HG02981 (cell line): ENCODE data around the gene CCDC97.
"Not testable (repeated sequence)": the region's sequence is repeated elsewhere in the genome, so short reads cannot be mapped to it uniquely, and the experiment has no call there.

Experiments used
- ATAC-seq: cut with Tn5 transposase; IDR thresholded peaks from one replicate; pipeline ENCODE4 v1.9.1; 2021; ENCODE audit warnings: mild to moderate bottlenecking, moderate library complexity; ENCODE audit not compliant: unreplicated experiment

CCDC97 gene

DNA sequence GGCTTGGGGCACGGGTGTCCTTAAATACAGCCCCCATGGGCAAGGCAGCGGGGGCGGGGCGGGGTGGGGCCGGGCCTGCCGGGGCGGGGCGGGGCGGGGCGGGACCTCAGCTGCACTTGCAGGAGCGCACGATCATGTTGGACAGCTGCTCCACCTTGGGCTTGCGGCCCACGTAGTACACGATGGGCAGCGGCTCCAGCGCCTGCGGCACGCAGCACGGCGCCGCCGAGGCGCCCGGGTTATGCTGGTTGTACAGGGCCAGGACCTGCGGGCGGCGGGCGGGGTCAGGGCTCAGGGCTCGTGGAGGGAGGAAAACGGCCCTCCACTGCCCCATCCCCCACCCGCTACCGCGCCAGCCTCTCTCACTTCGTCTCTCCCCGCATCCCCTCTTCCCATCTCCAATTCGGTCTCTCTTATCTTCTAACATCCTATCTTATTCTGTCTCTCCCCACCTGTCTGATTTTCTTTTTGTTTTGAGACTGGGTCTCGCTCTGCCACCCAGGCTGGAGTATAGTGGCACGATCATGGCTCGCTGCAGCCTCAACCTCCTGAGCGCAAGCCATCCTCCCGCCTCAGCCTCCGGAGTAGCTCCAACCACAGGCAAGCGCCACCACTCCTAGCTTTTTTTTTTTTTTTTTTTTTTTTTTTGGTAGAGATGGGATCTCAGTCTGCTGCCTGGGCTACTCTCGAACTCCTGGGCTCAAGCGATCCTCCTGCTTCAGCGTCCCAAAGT lies 21.1 kb downstream of the CCDC97 start:
- ATAC-seq: no peak

DNA sequence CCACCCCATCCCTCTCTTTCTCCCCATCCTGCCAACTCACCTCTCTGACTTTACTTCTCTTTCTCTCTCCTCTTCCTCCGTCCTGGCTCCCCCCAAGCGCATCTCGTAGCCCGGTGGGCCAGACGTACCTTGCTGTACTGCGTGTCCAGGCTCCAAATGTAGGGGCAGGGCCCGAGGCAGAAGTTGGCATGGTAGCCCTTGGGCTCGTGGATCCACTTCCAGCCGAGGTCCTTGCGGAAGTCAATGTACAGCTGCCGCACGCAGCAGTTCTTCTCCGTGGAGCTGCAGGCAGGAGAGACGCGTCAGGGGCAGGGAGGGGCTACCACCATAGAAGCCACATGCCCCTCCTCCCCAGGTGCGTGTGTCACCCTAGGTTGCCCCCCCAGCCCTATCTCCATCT lies 22.0 kb downstream of the CCDC97 start:
- no peak for ATAC-seq

DNA sequence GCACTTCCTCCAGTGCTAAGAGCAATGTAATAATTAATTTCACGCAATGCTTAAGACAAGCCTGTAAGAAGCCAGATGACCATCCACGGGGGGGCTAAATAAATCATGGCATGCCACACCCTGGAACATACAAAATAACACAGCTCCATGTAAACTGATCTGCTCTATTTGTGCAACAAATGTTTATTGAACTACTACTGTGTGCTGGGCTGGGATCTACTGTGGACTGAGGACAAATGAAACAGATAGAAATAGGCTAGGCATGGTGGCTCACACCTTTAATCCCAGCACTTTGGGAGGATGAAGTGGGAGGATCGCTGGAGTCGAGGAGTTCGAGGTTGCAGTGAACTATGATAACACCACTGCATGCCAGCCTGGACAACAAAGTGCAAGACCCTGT lies 22.5 kb downstream of the CCDC97 start:
- ATAC-seq: no peak

DNA sequence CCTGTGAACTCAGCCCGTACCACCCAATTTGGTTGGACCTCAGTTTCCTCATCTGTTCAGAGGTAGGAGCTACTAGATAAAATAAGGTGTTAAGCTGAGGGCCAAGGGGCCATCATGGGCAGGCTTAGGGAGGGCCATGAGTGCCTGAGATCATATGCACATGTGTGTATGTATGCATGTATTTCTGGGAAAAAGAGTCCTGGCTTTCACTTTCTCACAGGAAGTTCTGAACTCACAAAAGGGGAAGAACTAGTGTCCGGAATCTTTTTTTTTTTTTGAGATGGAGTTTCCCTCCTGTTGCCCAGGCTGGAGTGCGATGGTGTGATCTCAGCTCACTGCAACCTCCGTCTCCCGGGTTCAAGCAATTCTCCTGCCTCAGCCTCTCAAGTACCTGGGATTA lies 24.8 kb downstream of the CCDC97 start:
- ATAC-seq: no peak

- no peak for ATAC-seq
These were observed 25.5 kb downstream of the CCDC97 start for GRCh38 chr19:41335467-41335866.

DNA sequence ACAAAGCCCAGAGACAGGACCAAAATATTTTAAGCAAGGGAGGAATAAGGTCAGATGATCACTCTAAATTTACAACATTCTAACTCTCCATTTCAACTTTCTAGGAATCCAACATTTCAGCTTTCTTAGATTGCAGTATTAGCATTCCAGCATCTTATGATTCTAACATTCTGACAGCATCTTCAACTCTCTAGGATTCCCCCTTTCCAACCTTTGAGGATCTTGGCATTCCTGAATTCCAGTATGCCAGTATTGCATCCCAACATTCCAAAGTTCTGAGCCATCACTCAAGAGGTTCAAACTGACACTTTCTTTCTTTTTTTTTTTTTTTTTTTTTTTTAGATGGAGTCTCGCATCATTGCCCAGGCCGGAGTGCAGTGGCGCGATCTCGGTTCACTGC lies 30.0 kb downstream of the CCDC97 start:
- ATAC-seq: no peak

DNA sequence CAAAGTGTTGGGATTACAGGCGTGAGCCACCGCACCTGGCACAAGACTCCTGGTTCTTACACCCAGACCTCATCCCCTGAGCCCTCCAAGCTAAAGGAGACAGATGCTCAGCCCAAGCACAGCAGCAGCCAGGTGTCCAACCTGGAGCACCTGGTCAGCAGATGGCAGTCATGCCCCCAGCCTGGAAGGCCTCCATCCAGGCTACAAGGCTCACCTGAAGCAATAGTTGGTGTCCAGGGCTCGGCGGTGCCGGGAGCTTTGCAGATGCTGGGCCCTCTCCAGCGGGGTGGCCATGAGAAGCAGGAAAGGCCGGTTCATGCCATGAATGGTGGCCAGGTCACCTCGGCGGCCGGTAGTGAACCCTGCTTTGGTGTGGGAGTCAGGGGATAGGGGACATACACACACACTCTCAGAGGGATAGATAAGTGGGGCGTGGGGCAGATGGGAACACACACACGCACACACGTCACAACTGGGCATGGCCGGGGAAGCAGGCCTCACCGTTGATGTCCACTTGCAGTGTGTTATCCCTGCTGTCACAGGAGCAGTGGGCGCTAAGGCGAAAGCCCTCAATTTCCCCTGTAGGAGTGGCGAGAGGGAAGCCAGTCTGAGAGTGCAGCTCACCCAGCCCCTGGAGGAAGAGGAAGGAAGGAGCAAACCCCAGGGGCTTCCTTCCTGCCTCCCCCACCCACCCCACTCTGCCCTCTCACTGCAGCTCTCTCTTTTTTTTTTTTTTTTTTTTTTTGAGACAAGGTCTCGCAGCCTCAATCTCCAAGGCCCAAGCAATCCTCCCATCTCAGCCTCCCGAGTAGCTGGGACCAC lies 31.9 kb downstream of the CCDC97 start:
- no peak for ATAC-seq

- ATAC-seq: no peak
These were observed 34.2 kb downstream of the CCDC97 start for GRCh38 chr19:41344162-41344561.

DNA sequence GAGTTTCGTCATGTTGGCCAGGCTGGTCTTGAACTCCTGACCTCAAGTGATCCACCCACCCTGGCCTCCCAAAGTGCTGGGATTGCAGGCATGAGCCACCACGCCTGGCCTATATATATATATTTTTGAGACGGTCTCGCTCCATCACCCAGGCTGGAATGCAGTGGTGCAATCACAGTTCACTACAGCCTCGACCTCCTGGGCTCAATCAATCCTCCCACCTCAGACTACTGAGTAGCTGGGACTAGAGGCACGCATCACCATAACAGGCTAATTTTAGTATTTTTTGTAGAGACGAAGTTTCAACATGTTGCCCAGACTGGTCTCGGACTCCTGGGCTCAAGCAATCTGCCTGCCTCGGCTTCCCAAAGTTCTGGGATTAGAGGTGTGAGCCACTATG lies 36.9 kb downstream of the CCDC97 start:
- not testable (repeated sequence) for ATAC-seq

DNA sequence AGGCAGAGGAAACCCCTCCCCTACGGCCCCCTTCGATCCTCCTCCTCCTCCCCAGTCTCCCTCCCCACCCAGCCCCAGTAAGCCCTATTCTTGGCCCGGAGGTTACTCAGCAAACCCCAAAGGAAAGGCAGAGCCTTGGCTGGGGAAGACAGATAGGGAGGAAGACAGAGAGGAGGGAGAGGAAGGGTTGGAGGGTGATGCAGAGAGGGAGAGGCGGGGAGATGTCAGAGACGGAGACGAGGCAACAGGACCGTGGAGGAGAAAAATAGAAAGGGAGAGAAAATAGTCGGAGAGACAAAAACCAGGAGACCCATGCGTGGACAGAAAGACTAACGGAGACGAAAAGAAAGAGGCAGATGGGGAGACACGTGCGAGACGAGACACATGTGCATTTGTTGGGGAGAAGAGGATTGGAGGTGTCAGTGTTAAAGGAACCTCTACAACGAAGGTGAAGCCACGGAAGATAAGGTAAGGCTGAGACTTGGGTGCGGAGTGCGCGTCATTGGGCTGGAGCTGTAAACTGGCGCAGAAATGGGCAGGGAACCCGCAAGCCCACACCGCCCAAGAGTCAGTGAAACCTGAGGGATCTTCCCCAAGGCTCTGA lies 40.9 kb downstream of the CCDC97 start:
- ATAC-seq: no peak

GRCh38 chr19:41351339-41352245 lies 41.6 kb downstream of the CCDC97 start:
- peak; percentile 34 for ATAC-seq

GRCh38 chr19:41352279-41352608 lies 42.3 kb downstream of the CCDC97 start:
- ATAC-seq: no peak

GRCh38 chr19:41352609-41353465 lies 42.9 kb downstream of the CCDC97 start:
- ATAC-seq: no peak

DNA sequence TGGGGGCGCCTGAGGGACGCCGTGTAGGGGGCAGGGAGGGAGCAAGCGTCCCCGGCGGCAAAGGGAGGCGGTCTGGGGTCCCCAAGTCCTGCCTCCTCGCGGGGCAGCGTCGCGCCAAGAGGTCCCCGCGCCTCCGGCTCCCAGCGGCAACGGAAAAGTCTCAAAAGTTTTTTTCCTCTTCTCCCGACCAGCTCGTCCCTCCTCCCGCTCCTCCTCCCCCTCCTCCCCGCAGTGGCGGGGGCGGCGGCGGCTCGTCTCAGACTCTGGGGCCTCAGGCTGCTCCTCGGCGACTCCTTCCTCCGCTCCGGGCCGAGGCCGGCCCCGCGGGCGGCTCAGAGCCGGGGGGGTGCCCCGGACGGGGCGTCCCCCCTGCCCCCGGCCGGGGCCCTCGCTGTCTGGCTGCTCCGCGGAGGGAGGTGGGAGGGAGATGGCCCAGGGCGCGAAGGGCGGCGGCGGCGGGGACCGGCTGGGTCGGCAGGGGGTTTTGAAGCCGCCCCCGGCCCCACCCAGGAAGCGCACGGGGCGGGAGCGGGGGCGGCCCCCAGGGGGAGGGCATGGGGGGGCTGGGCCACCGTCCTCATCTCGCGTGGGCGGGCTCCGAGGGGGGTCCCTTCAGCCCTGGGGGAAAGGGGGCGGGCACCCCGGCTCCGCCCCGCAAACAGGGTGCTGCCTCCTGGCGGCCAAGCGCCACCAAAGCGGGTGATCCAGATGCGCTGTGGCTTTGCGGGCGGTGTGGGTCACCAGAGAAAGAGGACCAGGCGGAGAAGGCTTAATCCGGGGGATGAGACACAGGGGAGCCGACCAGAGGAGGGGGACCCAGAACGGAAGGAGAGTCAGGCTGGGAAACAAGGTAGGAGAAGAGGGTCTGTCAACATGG lies 43.7 kb downstream of the CCDC97 start, which contains the start of gene TGFB1:
Gene TGFB1 (minus strand): TSS at position 457 of the 877 bp plus-strand sequence. CDS start 878 bp downstream, outside the sequence.
- ATAC-seq: peak; percentile 40

DNA sequence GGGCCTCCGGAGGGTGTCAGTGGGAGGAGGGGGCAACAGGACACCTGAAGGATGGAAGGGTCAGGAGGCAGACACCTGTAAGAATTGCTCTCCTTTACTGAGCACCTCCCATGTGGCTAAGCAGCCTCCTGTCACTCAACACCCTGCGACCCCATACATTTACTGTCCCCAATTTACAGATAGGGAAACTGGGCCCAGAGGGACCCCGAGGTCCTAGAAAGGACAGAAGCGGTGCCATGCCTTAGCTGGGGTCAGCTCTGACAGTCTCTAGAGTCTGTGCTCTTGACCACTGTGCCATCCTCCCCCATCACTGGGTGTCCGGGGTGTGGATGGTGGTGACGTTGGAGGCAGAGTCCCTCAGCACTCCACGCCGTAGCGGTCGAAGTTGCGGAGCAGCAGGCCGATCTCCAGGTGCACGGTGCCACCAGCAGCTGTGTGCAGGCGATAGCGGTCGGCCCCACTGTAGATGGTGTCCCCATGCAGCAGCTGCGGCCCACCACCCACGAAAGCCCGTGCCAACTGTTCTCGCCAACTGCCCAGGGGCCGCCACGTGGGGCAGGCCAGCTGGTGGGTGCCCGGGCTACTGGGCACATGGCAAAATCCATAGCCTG lies 44.5 kb downstream of the CCDC97 start:
- no peak for ATAC-seq

DNA sequence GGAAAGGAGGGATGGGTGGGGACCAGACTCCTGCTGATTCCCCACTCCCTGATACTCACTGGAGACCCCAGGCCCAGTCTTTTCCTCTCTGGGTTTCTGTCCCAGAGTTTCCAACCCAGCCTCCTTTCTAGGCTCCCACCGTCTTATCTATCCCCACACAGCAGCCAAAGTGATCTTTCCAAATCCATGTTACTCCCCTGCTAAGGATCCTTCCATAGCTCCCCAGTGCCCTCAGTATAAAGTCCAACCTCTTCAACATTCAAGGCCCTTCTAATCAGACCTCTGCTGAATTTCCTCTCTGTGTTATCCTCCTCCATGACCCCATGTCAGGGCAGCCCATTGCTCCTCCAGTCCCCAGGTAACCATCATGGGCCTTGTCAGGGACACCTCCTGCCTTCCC lies 45.1 kb downstream of the CCDC97 start:
- ATAC-seq: no peak

DNA sequence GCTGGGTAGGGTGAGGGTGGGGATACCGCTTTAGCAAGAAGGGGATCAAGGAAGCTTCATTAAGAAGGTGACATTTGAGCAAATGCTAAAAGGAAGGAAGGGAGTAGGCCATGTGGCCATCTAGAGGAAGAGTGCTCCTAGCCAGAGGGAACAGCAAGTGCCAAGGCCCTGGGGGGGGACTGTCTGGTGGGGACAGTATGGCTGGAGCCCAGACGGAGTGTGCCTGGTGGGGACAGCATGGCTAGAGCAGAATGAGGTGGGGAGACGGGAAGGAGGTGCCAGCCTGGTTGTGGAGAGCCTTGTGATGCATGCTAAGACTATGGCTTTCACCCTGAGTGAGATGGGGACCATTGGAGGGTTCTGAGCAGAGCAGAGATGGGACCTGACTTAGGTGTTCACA lies 45.8 kb downstream of the CCDC97 start:
- ATAC-seq: no peak

DNA sequence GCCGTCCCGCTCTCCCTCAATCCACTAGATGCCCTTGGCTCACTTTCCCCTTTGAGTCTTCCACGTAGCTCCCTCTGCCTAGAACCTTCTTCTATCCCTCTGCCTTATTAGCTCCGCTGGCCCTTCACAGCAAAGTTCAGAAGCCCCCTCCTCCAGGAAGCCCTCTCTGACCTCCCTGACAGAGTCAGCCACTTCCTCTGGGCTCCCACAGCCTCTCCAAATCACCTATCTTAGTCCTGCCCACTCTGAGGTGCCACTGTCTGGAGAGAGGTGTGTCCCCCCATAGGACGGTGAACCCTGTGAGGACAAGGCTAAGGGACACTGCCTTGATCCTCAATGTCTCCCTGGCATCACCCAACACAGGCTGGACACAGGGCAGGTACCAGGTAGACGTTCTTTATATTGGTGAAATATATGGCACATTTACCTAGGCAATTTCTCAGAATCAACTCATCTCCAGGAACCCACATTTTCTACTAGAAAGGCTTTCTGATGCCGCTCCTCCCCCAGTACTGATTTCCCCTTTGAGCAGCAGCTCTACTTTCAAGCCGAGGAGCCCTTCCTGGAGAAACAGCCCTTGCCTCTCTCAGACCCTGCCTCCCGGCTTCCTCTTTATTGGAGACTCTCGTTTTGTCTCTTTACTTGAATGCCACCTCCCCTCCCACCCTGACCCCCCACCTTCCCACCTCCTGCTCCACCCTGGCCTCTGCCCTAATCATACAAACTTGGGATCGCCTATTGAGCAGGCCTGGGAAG lies 47.2 kb downstream of the CCDC97 start:
- ATAC-seq: no peak
